Measurements from ENCODE around the gene MRAS. TPM values are rescaled to one million over a fixed set of nuclear protein-coding genes. Genes with fewer than 3 reads are reported as not detected.
A peak's percentile ranks its signal among the peaks of the same experiment; 100 is the strongest.

Gene MRAS
- total RNA-seq, 1 donor from 2014 or later, result 349 TPM

- Histone ChIP-seq H3K4me1 (peaks cover 98% of the 10 kb centered on the region), H3K27ac (replicated peaks) (peak overlapping the region; percentile 76), H3K9me3 (replicated peaks) (no peaks in the 10 kb centered on the region), H3K36me3 (peaks cover 30% of the 10 kb centered on the region), H3K4me3 (no peak overlapping the region), H3K27me3 (ENCODE audit: low read depth) (no peaks in the 10 kb centered on the region)
- no peak for DNase-seq
- intact Hi-C loops (cut with micrococcal nuclease), result no loop called here
- TF ChIP-seq CTCF (IDR thresholded peaks at IDR 0.05; ENCODE audit: borderline replicate concordance), result no peak
Measured at GRCh38 chr3:138394156-138394555, 45.8 kb downstream of the MRAS start.

- H3K27ac ChIP-seq (replicated peaks), result peak overlapping the region; percentile 76
Measured at GRCh38 chr3:138394686-138395085, 46.3 kb downstream of the MRAS start.

GRCh38 chr3:138395865-138396751 lies 47.7 kb downstream of the MRAS start:
- intact Hi-C loops (cut with micrococcal nuclease), result no loop called here
- Histone ChIP-seq H3K27me3 (ENCODE audit: low read depth) (no peaks in the 10 kb centered on the region), H3K4me3 (no peak overlapping the region), H3K36me3 (peaks cover 49% of the 10 kb centered on the region), H3K4me1 (peaks cover 96% of the 10 kb centered on the region), H3K27ac (replicated peaks) (peak overlapping the region; percentile 76), H3K9me3 (replicated peaks) (no peaks in the 10 kb centered on the region)
- TF ChIP-seq CTCF (IDR thresholded peaks at IDR 0.05; ENCODE audit: borderline replicate concordance), result no peak
- peak; percentile 54 for DNase-seq

More at GRCh38 chr3:138394686-138395085, 46.3 kb downstream of the MRAS start:
- no peak for TF ChIP-seq CTCF (IDR thresholded peaks at IDR 0.05; ENCODE audit: borderline replicate concordance)
- no peak for DNase-seq
- Histone ChIP-seq H3K4me1 (peaks cover 98% of the 10 kb centered on the region), H3K36me3 (peaks cover 36% of the 10 kb centered on the region), H3K4me3 (no peak overlapping the region), H3K9me3 (replicated peaks) (no peaks in the 10 kb centered on the region), H3K27me3 (ENCODE audit: low read depth) (no peaks in the 10 kb centered on the region)
- intact Hi-C loops (cut with micrococcal nuclease), result no loop called here

GRCh38 chr3:138396752-138397410 lies 48.5 kb downstream of the MRAS start:
- Histone ChIP-seq H3K9me3 (replicated peaks) (no peaks in the 10 kb centered on the region), H3K4me3 (no peak overlapping the region), H3K27ac (replicated peaks) (peak overlapping the region; percentile 76), H3K4me1 (peaks cover 95% of the 10 kb centered on the region), H3K27me3 (ENCODE audit: low read depth) (no peaks in the 10 kb centered on the region), H3K36me3 (peaks cover 57% of the 10 kb centered on the region)
- intact Hi-C loops (cut with micrococcal nuclease), result no loop called here
- no peak for DNase-seq
- TF ChIP-seq CTCF (IDR thresholded peaks at IDR 0.05; ENCODE audit: borderline replicate concordance), result no peak

GRCh38 chr3:138397983-138398382 lies 49.6 kb downstream of the MRAS start:
- H3K36me3 ChIP-seq, result peaks cover 66% of the 10 kb centered on the region
- H3K4me1 ChIP-seq, result peaks cover 92% of the 10 kb centered on the region
- intact Hi-C loops (cut with micrococcal nuclease), result no loop called here
- no peak overlapping the region for H3K4me3 ChIP-seq
- peak; percentile 43 for TF ChIP-seq CTCF (IDR thresholded peaks at IDR 0.05; ENCODE audit: borderline replicate concordance)
- no peak for DNase-seq
- no peaks in the 10 kb centered on the region for H3K9me3 ChIP-seq (replicated peaks)
- H3K27ac ChIP-seq (replicated peaks), result peak overlapping the region; percentile 76
- H3K27me3 ChIP-seq (ENCODE audit: low read depth), result no peaks in the 10 kb centered on the region
